ENCODE measurements around the gene NLRC5.
"Not testable (repeated sequence)": the region's sequence is repeated elsewhere in the genome, so short reads cannot be mapped to it uniquely, and the experiment has no call there.

The NLRC5 gene

GRCh38 chr16:56985962-56986360 is 3.4 kb upstream of the NLRC5 start:
- ChIA-PET POLR2A (no interaction called here), CTCF (interaction anchor here (0.6 to 1.4 kb wide), 4 partner anchors 14 to 437 kb away, joined by 3 to 4 read pairs (median 4); no protein-coding TSS in a partner anchor)
- no peak overlapping the region for H3K4me3 ChIP-seq (ENCODE audit: low read depth, low read length)
- TF ChIP-seq ZSCAN30 (tag by site-specific recombination; IDR thresholded peaks at IDR 0.05) (no peak), SP3 (tag by site-specific recombination; IDR thresholded peaks at IDR 0.05) (no peak), ZNF138 (tag by site-specific recombination; IDR thresholded peaks at IDR 0.05; ENCODE audit: borderline replicate concordance) (no peak), ZNF366 (tag by site-specific recombination; conservative IDR thresholded peaks at IDR 0.05) (no peak)
- no peaks in the 10 kb centered on the region for H3K36me3 ChIP-seq (ENCODE audit: control insufficient read depth in 2 of 2, insufficient read depth in 1 of 2, low read length in 2 of 2)
- no peaks in the 10 kb centered on the region for H3K9me3 ChIP-seq (ENCODE audit: control insufficient read depth, insufficient read depth, low read depth, low read length)
- H3K27ac ChIP-seq (ENCODE audit: extremely low read depth, low read depth, low read length) = no peak overlapping the region
- H3K4me1 ChIP-seq (ENCODE audit: control insufficient read depth, insufficient read depth, low read length) = peaks cover 4% of the 10 kb centered on the region; the same call in 1 of the 2 replicates

GRCh38 chr16:56986361-56986760 is 3.0 kb upstream of the NLRC5 start:
- ChIA-PET CTCF (interaction anchor here (0.7 to 1.4 kb wide), 2 partner anchors 14 to 22 kb away, joined by 4 read pairs; no protein-coding TSS in a partner anchor), POLR2A (no interaction called here)
- no peaks in the 10 kb centered on the region for H3K9me3 ChIP-seq (ENCODE audit: control insufficient read depth, insufficient read depth, low read depth, low read length)
- no peak for TF ChIP-seq ZNF76 (tag by site-specific recombination; IDR thresholded peaks at IDR 0.05; ENCODE audit: borderline replicate concordance, low read depth)
- no peak for TF ChIP-seq ZNF132 (tag by site-specific recombination; IDR thresholded peaks at IDR 0.05; ENCODE audit: borderline replicate concordance)
- TF ChIP-seq ZNF596 (tag by site-specific recombination; IDR thresholded peaks at IDR 0.05) = no peak
- no peak for TF ChIP-seq ELK4 (IDR thresholded peaks at IDR 0.05; ENCODE audit: borderline replicate concordance, low read depth, low read length)
- no peak for TF ChIP-seq ZNF121 (tag by site-specific recombination; IDR thresholded peaks at IDR 0.05)
- no peak for TF ChIP-seq HOXA7 (CRISPR knock-in tag; IDR thresholded peaks at IDR 0.05; ENCODE audit: borderline replicate concordance)
- TF ChIP-seq ZNF707 (tag by site-specific recombination; IDR thresholded peaks at IDR 0.05) = no peak
- no peak for TF ChIP-seq ZNF391 (tag by site-specific recombination; IDR thresholded peaks at IDR 0.05; ENCODE audit: borderline replicate concordance, low read depth)
- no peak for TF ChIP-seq ZNF629 (tag by site-specific recombination; IDR thresholded peaks at IDR 0.05)
- no peak for TF ChIP-seq ZNF211 (tag by site-specific recombination; IDR thresholded peaks at IDR 0.05; ENCODE audit: low read depth)
- TF ChIP-seq ZNF37A (tag by site-specific recombination; IDR thresholded peaks at IDR 0.05) = no peak
- no peak for TF ChIP-seq ZNF548 (tag by site-specific recombination; IDR thresholded peaks at IDR 0.05)
- no peaks in the 10 kb centered on the region for H3K36me3 ChIP-seq (ENCODE audit: control insufficient read depth in 2 of 2, insufficient read depth in 1 of 2, low read length in 2 of 2)
- peaks cover 4% of the 10 kb centered on the region; the same call in 1 of the 2 replicates for H3K4me1 ChIP-seq (ENCODE audit: control insufficient read depth, insufficient read depth, low read length)
- no peak overlapping the region for H3K27ac ChIP-seq (ENCODE audit: extremely low read depth, low read depth, low read length)
- H3K4me3 ChIP-seq (ENCODE audit: low read depth, low read length) = no peak overlapping the region

GRCh38 chr16:56986908-56987307 is 2.4 kb upstream of the NLRC5 start:
- H3K4me1 ChIP-seq (ENCODE audit: control insufficient read depth, insufficient read depth, low read length); H3K4me3 ChIP-seq (ENCODE audit: low read depth, low read length); H3K27ac ChIP-seq (ENCODE audit: extremely low read depth, low read depth, low read length); H3K9me3 ChIP-seq (ENCODE audit: control insufficient read depth, insufficient read depth, low read depth, low read length); POLR2A ChIA-PET; H3K36me3 ChIP-seq (ENCODE audit: control insufficient read depth in 2 of 2, insufficient read depth in 1 of 2, low read length in 2 of 2): not testable (repeated sequence)
- CTCF ChIA-PET = interaction anchor here (1.4 kb wide), 1 partner anchor 23 kb away, joined by 4 read pairs; no protein-coding TSS in a partner anchor

- peaks cover 4% of the 10 kb centered on the region; the same call in 1 of the 2 replicates for H3K4me1 ChIP-seq (ENCODE audit: control insufficient read depth, insufficient read depth, low read length)
- no peak overlapping the region for H3K4me3 ChIP-seq (ENCODE audit: low read depth, low read length)
- ChIA-PET CTCF (no interaction called here), POLR2A (no interaction called here)
- no peak overlapping the region for H3K27ac ChIP-seq (ENCODE audit: extremely low read depth, low read depth, low read length)
- H3K9me3 ChIP-seq (ENCODE audit: control insufficient read depth, insufficient read depth, low read depth, low read length) = no peaks in the 10 kb centered on the region
- TF ChIP-seq ZNF324 (tag by site-specific recombination; IDR thresholded peaks at IDR 0.05) = no peak
- no peaks in the 10 kb centered on the region for H3K36me3 ChIP-seq (ENCODE audit: control insufficient read depth in 2 of 2, insufficient read depth in 1 of 2, low read length in 2 of 2)
Observed at GRCh38 chr16:56987692-56988091, 1.7 kb upstream of the NLRC5 start.
